Measurements from ENCODE around the gene CLDN14.

CLDN14 gene

GRCh38 chr21:36430841-36431240 lies 49.1 kb downstream of the CLDN14 start:
- peak overlapping the region; percentile 26 for H3K4me3 ChIP-seq (ENCODE audit: severe bottlenecking)
- ATAC-seq (ENCODE audit: low read depth): no peak
- H3K9me3 ChIP-seq (ENCODE audit: severe bottlenecking): no peaks in the 10 kb centered on the region
- peak overlapping the region; percentile 91 for H3K27ac ChIP-seq (ENCODE audit: poor library complexity, severe bottlenecking)
- no peak for DNase-seq (ENCODE audit: low spot score)
- H3K4me1 ChIP-seq (ENCODE audit: insufficient read depth, poor library complexity, severe bottlenecking): peaks cover 27% of the 10 kb centered on the region
- H3K36me3 ChIP-seq (ENCODE audit: low read depth): no peaks in the 10 kb centered on the region
- H3K27me3 ChIP-seq (ENCODE audit: insufficient read depth, poor library complexity, severe bottlenecking): no peaks in the 10 kb centered on the region
- TF ChIP-seq CTCF (IDR thresholded peaks at IDR 0.05; ENCODE audit: poor library complexity, severe bottlenecking): no peak

- Histone ChIP-seq H3K27ac (ENCODE audit: poor library complexity, severe bottlenecking) (peak overlapping the region; percentile 91), H3K4me1 (ENCODE audit: insufficient read depth, poor library complexity, severe bottlenecking) (peaks cover 26% of the 10 kb centered on the region), H3K36me3 (ENCODE audit: low read depth) (no peaks in the 10 kb centered on the region), H3K27me3 (ENCODE audit: insufficient read depth, poor library complexity, severe bottlenecking) (no peaks in the 10 kb centered on the region), H3K4me3 (ENCODE audit: severe bottlenecking) (peak overlapping the region; percentile 26), H3K9me3 (ENCODE audit: severe bottlenecking) (no peaks in the 10 kb centered on the region)
- peak; percentile 97 for DNase-seq (ENCODE audit: low spot score)
- ATAC-seq (ENCODE audit: low read depth): peak; percentile 91
- TF ChIP-seq CTCF (IDR thresholded peaks at IDR 0.05; ENCODE audit: poor library complexity, severe bottlenecking): peak; percentile 13
These were observed 49.9 kb downstream of the CLDN14 start for GRCh38 chr21:36429947-36430546.

GRCh38 chr21:36428761-36429432 lies 51.0 kb downstream of the CLDN14 start:
- no peaks in the 10 kb centered on the region for H3K36me3 ChIP-seq (ENCODE audit: low read depth)
- H3K27me3 ChIP-seq (ENCODE audit: insufficient read depth, poor library complexity, severe bottlenecking): no peaks in the 10 kb centered on the region
- no peak for DNase-seq (ENCODE audit: low spot score)
- H3K4me3 ChIP-seq (ENCODE audit: severe bottlenecking): no peak overlapping the region
- no peaks in the 10 kb centered on the region for H3K9me3 ChIP-seq (ENCODE audit: severe bottlenecking)
- ATAC-seq (ENCODE audit: low read depth): no peak
- peak overlapping the region; percentile 91 for H3K27ac ChIP-seq (ENCODE audit: poor library complexity, severe bottlenecking)
- no peak for TF ChIP-seq CTCF (IDR thresholded peaks at IDR 0.05; ENCODE audit: poor library complexity, severe bottlenecking)
- peaks cover 14% of the 10 kb centered on the region for H3K4me1 ChIP-seq (ENCODE audit: insufficient read depth, poor library complexity, severe bottlenecking)

- peaks cover 14% of the 10 kb centered on the region for H3K4me1 ChIP-seq (ENCODE audit: insufficient read depth, poor library complexity, severe bottlenecking)
- no peaks in the 10 kb centered on the region for H3K27me3 ChIP-seq (ENCODE audit: insufficient read depth, poor library complexity, severe bottlenecking)
- no peak for TF ChIP-seq CTCF (IDR thresholded peaks at IDR 0.05; ENCODE audit: poor library complexity, severe bottlenecking)
- no peak overlapping the region for H3K27ac ChIP-seq (ENCODE audit: poor library complexity, severe bottlenecking)
- no peak overlapping the region for H3K4me3 ChIP-seq (ENCODE audit: severe bottlenecking)
- no peaks in the 10 kb centered on the region for H3K9me3 ChIP-seq (ENCODE audit: severe bottlenecking)
- H3K36me3 ChIP-seq (ENCODE audit: low read depth): no peaks in the 10 kb centered on the region
- DNase-seq (ENCODE audit: low spot score) (no peak), ATAC-seq (ENCODE audit: low read depth) (no peak)
These were observed 52.4 kb downstream of the CLDN14 start for GRCh38 chr21:36427502-36427901.

GRCh38 chr21:36425286-36425685 lies 54.6 kb downstream of the CLDN14 start:
- Histone ChIP-seq H3K36me3 (ENCODE audit: low read depth) (no peaks in the 10 kb centered on the region), H3K27ac (ENCODE audit: poor library complexity, severe bottlenecking) (no peak overlapping the region), H3K4me1 (ENCODE audit: insufficient read depth, poor library complexity, severe bottlenecking) (peaks cover 6% of the 10 kb centered on the region), H3K27me3 (ENCODE audit: insufficient read depth, poor library complexity, severe bottlenecking) (no peaks in the 10 kb centered on the region), H3K4me3 (ENCODE audit: severe bottlenecking) (no peak overlapping the region), H3K9me3 (ENCODE audit: severe bottlenecking) (no peaks in the 10 kb centered on the region)
- TF ChIP-seq CTCF (IDR thresholded peaks at IDR 0.05; ENCODE audit: poor library complexity, severe bottlenecking): no peak
- ATAC-seq (ENCODE audit: low read depth) (no peak), DNase-seq (ENCODE audit: low spot score) (no peak)

All from RWPE2 (cell line).